ENCODE results near the gene ATF3.

The ATF3 gene

GRCh38 chr1:212596798-212597197, 11.8 kb upstream of the ATF3 start:
- Histone ChIP-seq H3K36me3 (ENCODE audit: control insufficient read depth in 2 of 2, insufficient read depth in 1 of 2, low read length in 2 of 2) (no peaks in the 10 kb centered on the region), H3K9me3 (ENCODE audit: control insufficient read depth, insufficient read depth, low read depth, low read length) (no peaks in the 10 kb centered on the region), H3K4me3 (ENCODE audit: low read depth, low read length) (no peak overlapping the region), H3K27ac (ENCODE audit: extremely low read depth, low read depth, low read length) (peak overlapping the region; percentile 42; the same call in 1 of the 2 replicates), H3K4me1 (ENCODE audit: control insufficient read depth, insufficient read depth, low read length) (no peaks in the 10 kb centered on the region; the same call in 1 of the 2 replicates)
- TF ChIP-seq SCRT2 (tag by site-specific recombination; IDR thresholded peaks at IDR 0.05): no peak
- TF ChIP-seq, protein P1, sequence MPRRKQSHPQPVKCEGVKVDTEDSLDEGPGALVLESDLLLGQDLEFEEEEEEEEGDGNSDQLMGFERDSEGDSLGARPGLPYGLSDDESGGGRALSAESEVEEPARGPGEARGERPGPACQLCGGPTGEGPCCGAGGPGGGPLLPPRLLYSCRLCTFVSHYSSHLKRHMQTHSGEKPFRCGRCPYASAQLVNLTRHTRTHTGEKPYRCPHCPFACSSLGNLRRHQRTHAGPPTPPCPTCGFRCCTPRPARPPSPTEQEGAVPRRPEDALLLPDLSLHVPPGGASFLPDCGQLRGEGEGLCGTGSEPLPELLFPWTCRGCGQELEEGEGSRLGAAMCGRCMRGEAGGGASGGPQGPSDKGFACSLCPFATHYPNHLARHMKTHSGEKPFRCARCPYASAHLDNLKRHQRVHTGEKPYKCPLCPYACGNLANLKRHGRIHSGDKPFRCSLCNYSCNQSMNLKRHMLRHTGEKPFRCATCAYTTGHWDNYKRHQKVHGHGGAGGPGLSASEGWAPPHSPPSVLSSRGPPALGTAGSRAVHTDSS (tag by site-specific recombination; IDR thresholded peaks at IDR 0.05): 0 out of 2 replicates have a peak, but pooled peaks have one; percentile 46
- ChIA-PET POLR2A (interaction anchor here (1.1 to 4.9 kb wide), 3 partner anchors 12 to 119 kb away, joined by 3 to 79 read pairs (median 4); partner anchors contain the start of gene ATF3), CTCF (interaction anchor here (0.7 to 2.4 kb wide), 7 partner anchors 8 to 142 kb away, joined by 3 to 23 read pairs (median 8); no protein-coding TSS in a partner anchor)

- CTCF ChIA-PET: interaction anchor here (0.5 to 2.4 kb wide), 7 partner anchors 8 to 185 kb away, joined by 3 to 23 read pairs (median 8); no protein-coding TSS in a partner anchor
Measured at GRCh38 chr1:212597487-212597886, 11.1 kb upstream of the ATF3 start.

DNA sequence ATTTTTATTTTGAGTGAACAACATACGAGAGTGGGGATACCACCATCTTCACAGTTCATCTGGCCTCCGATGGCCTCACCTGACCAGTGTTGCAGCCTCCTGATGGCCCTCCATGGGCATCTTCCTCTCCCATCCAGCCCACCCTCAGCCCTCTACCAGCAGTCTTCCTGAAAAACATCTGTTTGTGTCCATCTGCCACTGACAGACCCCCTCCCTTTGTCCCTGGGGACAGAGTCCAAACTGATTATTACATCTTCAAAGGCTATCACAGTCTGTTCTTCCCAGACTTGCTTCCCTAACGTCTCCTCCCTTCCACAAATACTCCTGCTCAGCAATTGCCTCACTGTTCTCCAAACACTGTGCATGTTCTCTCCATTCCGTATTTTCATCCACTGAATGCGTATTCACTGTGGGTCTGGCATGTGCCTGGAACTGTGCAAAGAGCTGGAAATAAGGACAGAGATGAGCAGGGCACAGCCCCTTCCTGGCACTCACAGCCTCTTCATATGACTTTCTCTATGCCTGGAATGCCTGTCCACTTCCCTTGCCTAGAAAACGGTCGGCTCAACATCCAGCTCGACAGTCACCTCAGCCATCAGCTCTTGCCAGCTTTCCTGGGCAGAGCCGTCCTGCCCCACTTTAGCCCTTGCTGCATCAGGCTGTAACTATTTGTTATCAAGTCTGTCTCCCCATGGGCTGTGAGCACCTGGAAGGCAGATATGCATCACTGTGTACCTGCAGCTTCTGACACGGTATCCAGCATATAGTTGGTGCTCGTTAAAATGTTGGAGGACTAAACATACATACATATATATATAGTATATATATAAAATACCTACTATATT, 8.3 kb upstream of the ATF3 start:
- ChIA-PET CTCF (interaction anchor here (2.5 kb wide), 1 partner anchor 123 kb away, joined by 10 read pairs; no protein-coding TSS in a partner anchor), POLR2A (interaction anchor here (4.9 kb wide), 1 partner anchor 8 kb away, joined by 79 read pairs; the partner anchor contains the start of gene ATF3)
- no peaks in the 10 kb centered on the region for H3K36me3 ChIP-seq (ENCODE audit: control insufficient read depth in 2 of 2, insufficient read depth in 1 of 2, low read length in 2 of 2)
- TF ChIP-seq ZNF366 (tag by site-specific recombination; conservative IDR thresholded peaks at IDR 0.05) (peak; percentile 17; the same call in 1 of the 2 replicates), ZNF132 (tag by site-specific recombination; IDR thresholded peaks at IDR 0.05; ENCODE audit: borderline replicate concordance) (no peak), IKZF3 (tag by site-specific recombination; IDR thresholded peaks at IDR 0.05) (no peak), ZNF600 (tag by site-specific recombination; IDR thresholded peaks at IDR 0.05) (peak; percentile 93), ZBTB49 (tag by site-specific recombination; IDR thresholded peaks at IDR 0.05; ENCODE audit: low read depth) (no peak), ZNF529 (tag by site-specific recombination; IDR thresholded peaks at IDR 0.05; ENCODE audit: insufficient replicate concordance) (no peak), MZF1 (tag by site-specific recombination; IDR thresholded peaks at IDR 0.05; ENCODE audit: borderline replicate concordance) (no peak)
- no peak overlapping the region for H3K27ac ChIP-seq (ENCODE audit: extremely low read depth, low read depth, low read length)
- H3K4me3 ChIP-seq (ENCODE audit: low read depth, low read length): no peak overlapping the region
- no peaks in the 10 kb centered on the region for H3K9me3 ChIP-seq (ENCODE audit: control insufficient read depth, insufficient read depth, low read depth, low read length)
- no peaks in the 10 kb centered on the region; the same call in 1 of the 2 replicates for H3K4me1 ChIP-seq (ENCODE audit: control insufficient read depth, insufficient read depth, low read length)

More at GRCh38 chr1:212597487-212597886, 11.1 kb upstream of the ATF3 start:
- no peak overlapping the region for H3K27ac ChIP-seq (ENCODE audit: extremely low read depth, low read depth, low read length)
- H3K9me3 ChIP-seq (ENCODE audit: control insufficient read depth, insufficient read depth, low read depth, low read length): no peaks in the 10 kb centered on the region
- no peak for TF ChIP-seq GFI1B (tag by site-specific recombination; IDR thresholded peaks at IDR 0.05)
- TF ChIP-seq KLF9 (tag by site-specific recombination; IDR thresholded peaks at IDR 0.05; ENCODE audit: low read depth): no peak
- TF ChIP-seq ZBTB49 (tag by site-specific recombination; IDR thresholded peaks at IDR 0.05; ENCODE audit: low read depth): no peak
- no peak for TF ChIP-seq TRIM28 (IDR thresholded peaks at IDR 0.05; ENCODE audit: borderline replicate concordance, low read length)
- no peak for TF ChIP-seq ZNF18 (tag by site-specific recombination; IDR thresholded peaks at IDR 0.05)
- no peak for TF ChIP-seq WT1 (tag by site-specific recombination; IDR thresholded peaks at IDR 0.05)
- no peak for TF ChIP-seq KLF16 (tag by site-specific recombination; IDR thresholded peaks at IDR 0.05)
- no peaks in the 10 kb centered on the region for H3K36me3 ChIP-seq (ENCODE audit: control insufficient read depth in 2 of 2, insufficient read depth in 1 of 2, low read length in 2 of 2)
- no peak overlapping the region for H3K4me3 ChIP-seq (ENCODE audit: low read depth, low read length)
- POLR2A ChIA-PET: interaction anchor here (0.6 to 4.9 kb wide), 3 partner anchors 11 to 149 kb away, joined by 3 to 79 read pairs (median 4); partner anchors contain the start of gene ATF3
- no peaks in the 10 kb centered on the region; the same call in 1 of the 2 replicates for H3K4me1 ChIP-seq (ENCODE audit: control insufficient read depth, insufficient read depth, low read length)

Data from HEK293 (cell line).